Body of pancreas (tissue), 4 donors: ENCODE data around the gene PDE4D. TPM values are rescaled to one million over a fixed set of nuclear protein-coding genes. Genes with fewer than 3 reads are reported as not detected.
A peak's percentile ranks its signal among the peaks of the same experiment; 100 is the strongest.

Experiments used
- ATAC-seq: fragments of 150-250 bp; one replicate; pipeline ENCODE4 v1.9.1; 2016
- DNase-seq, 4 donors: peaks; one replicate each; pipeline ENCODE4 v3.0.0-alpha.2; 2019
- H3K27ac ChIP-seq, 4 donors: fragments of 200-600 bp; sonication (generic); 1 replicate in 3 of 4; 2 replicates in 1 of 4; pipeline versions ENCODE4 v1.5.1 to v1.6.1; 2016 to 2019; ENCODE audit warnings: mild to moderate bottlenecking in 1 of 4, mixed read lengths in 1 of 4, moderate library complexity in 1 of 4
- H3K27me3 ChIP-seq, 2 donors: fragments of 200-600 bp; sonication (generic); one replicate each; pipeline ENCODE4 v1.6.0; 2016; ENCODE audit warnings: mild to moderate bottlenecking in 1 of 2
- H3K36me3 ChIP-seq, 2 donors: fragments of 200-600 bp; sonication (generic); replicated peaks in 1 of 2; 2 replicates each; pipeline ENCODE4 v1.5.1; 2016; ENCODE audit warnings: low read depth in 2 of 2; ENCODE audit not compliant: insufficient read depth in 1 of 2
- H3K4me1 ChIP-seq: fragments of 200-600 bp; sonication (generic); one replicate; pipeline ENCODE4 v1.6.0; 2016
- H3K4me3 ChIP-seq, 2 donors: fragments of 200-600 bp; sonication (generic); 1 replicate in 1 of 2; 2 replicates in 1 of 2; pipeline ENCODE4 v1.5.1; 2016 to 2019
- H3K9me3 ChIP-seq, 3 donors: fragments of 200-600 bp; sonication (generic); 1 replicate in 2 of 3; 2 replicates in 1 of 3; pipeline ENCODE4 v1.5.1; 2016
- CTCF ChIP-seq, 7 experiments: fragments of 450-650 bp in 4 of 7; fragments of 200-600 bp in 3 of 7; sonication (generic) in 3 of 7; IDR thresholded peaks; one replicate each; pipeline ENCODE4 v1.5.1; 2016 to 2019; ENCODE audit warnings: antibody characterized with exemption in 7 of 7
- POLR2A ChIP-seq, 3 donors: fragments of 450-650 bp; IDR thresholded peaks; one replicate each; pipeline ENCODE4 v1.6.1; 2016; ENCODE audit warnings: antibody characterized with exemption in 3 of 3, mild to moderate bottlenecking in 2 of 3
- WGBS, 2 donors: methylation state at CpG; one replicate each; pipeline ENCODE4 v1.1.5; 2017; 5-methylcytosine and 5-hydroxymethylcytosine counted together
- intact Hi-C: fragments of 100-400 bp; cut with DNase I; formaldehyde crosslinking; loops from one replicate; pipeline ENCODE4 v1.15.1; 2023
- total RNA-seq, 2 donors: library from RNA; depleted of rRNA; stranded (reverse); fragments of >200 nt; gene quantifications; one replicate each; pipeline ENCODE4 v1.1.0, GENCODE V29; 2016

The PDE4D gene
- total RNA-seq, 2 donors from 2014 or later: 8.6 to 9.2 TPM

- no peaks in the 10 kb centered on the region for H3K27me3 ChIP-seq
- H3K36me3 ChIP-seq: no peaks in the 10 kb centered on the region
- H3K4me3 ChIP-seq: no peak overlapping the region
- H3K27ac ChIP-seq: no peak overlapping the region
- 66 to 67% methylated on average over 9 of the region's 9 CpGs for WGBS, 2 donors
- no peaks in the 10 kb centered on the region for H3K9me3 ChIP-seq
- DNase-seq (no peak), ATAC-seq (peak; percentile 52)
- intact Hi-C loops: no loop called here
- no peaks in the 10 kb centered on the region for H3K4me1 ChIP-seq
- TF ChIP-seq CTCF (IDR thresholded peaks at IDR 0.05): no peak
- TF ChIP-seq POLR2A (IDR thresholded peaks at IDR 0.05): no peak
Measured at GRCh38 chr5:59617186-59617771, 276.2 kb downstream of the PDE4D start.

GRCh38 chr5:59616413-59616812 lies 277.1 kb downstream of the PDE4D start:
- Histone ChIP-seq H3K4me1 (no peaks in the 10 kb centered on the region), H3K36me3 (no peaks in the 10 kb centered on the region), H3K4me3 (no peak overlapping the region), H3K27me3 (no peaks in the 10 kb centered on the region), H3K27ac (no peak overlapping the region), H3K9me3 (no peaks in the 10 kb centered on the region)
- ATAC-seq (no peak), DNase-seq (no peak)
- 100% methylated on average over 1 of the region's 1 CpG for WGBS, 2 donors
- intact Hi-C loops: no loop called here
- TF ChIP-seq POLR2A (IDR thresholded peaks at IDR 0.05): no peak
- TF ChIP-seq CTCF (IDR thresholded peaks at IDR 0.05): no peak

GRCh38 chr5:59615272-59615671 lies 278.3 kb downstream of the PDE4D start:
- no peaks in the 10 kb centered on the region for H3K4me1 ChIP-seq
- no peaks in the 10 kb centered on the region for H3K36me3 ChIP-seq
- no peaks in the 10 kb centered on the region for H3K9me3 ChIP-seq
- ATAC-seq (no peak), DNase-seq (no peak)
- TF ChIP-seq CTCF (IDR thresholded peaks at IDR 0.05) (no peak), POLR2A (IDR thresholded peaks at IDR 0.05) (no peak)
- H3K27ac ChIP-seq: no peak overlapping the region
- no peaks in the 10 kb centered on the region for H3K27me3 ChIP-seq
- H3K4me3 ChIP-seq: no peak overlapping the region
- intact Hi-C loops: no loop called here
- WGBS, 2 donors: 85 to 94% methylated on average over 1 of the region's 1 CpG

- DNase-seq (no peak), ATAC-seq (no peak)
- Histone ChIP-seq H3K27ac (no peak overlapping the region), H3K4me3 (no peak overlapping the region), H3K9me3 (no peaks in the 10 kb centered on the region), H3K4me1 (peaks cover 9% of the 10 kb centered on the region), H3K27me3 (no peaks in the 10 kb centered on the region), H3K36me3 (no peaks in the 10 kb centered on the region)
- intact Hi-C loops: no loop called here
- TF ChIP-seq POLR2A (IDR thresholded peaks at IDR 0.05) (no peak), CTCF (IDR thresholded peaks at IDR 0.05) (no peak)
- 47 to 48% methylated on average over 4 of the region's 4 CpGs for WGBS, 2 donors
Measured at GRCh38 chr5:59609501-59610265, 283.8 kb downstream of the PDE4D start.

GRCh38 chr5:59608745-59609144 lies 284.8 kb downstream of the PDE4D start:
- intact Hi-C loops: no loop called here
- no peaks in the 10 kb centered on the region for H3K9me3 ChIP-seq
- H3K27me3 ChIP-seq: no peaks in the 10 kb centered on the region
- no peak overlapping the region for H3K4me3 ChIP-seq
- DNase-seq (no peak), ATAC-seq (no peak)
- WGBS, 2 donors: 71 to 77% methylated on average over 2 of the region's 2 CpGs
- H3K27ac ChIP-seq: no peak overlapping the region
- peaks cover 9% of the 10 kb centered on the region for H3K4me1 ChIP-seq
- TF ChIP-seq CTCF (IDR thresholded peaks at IDR 0.05) (no peak), POLR2A (IDR thresholded peaks at IDR 0.05) (no peak)
- H3K36me3 ChIP-seq: no peaks in the 10 kb centered on the region
